K562 (cell line): ENCODE measurements around the gene C1orf21. TPM values are rescaled to one million over a fixed set of nuclear protein-coding genes. Genes with fewer than 3 reads are reported as not detected.

Experiments
- ATAC-seq: fragments of 200-7000 bp; cut with Tn5 transposase; 3 replicates; pipeline ENCODE4 v1.9.1; 2020; ENCODE audit warnings: moderate library complexity
- BruUV-seq: library from RNA; stranded (reverse); fragments of 400-500 nt; replicated peaks from 2 replicates; lab custom pipeline; 2021; lab: Mats Ljungman, UMichigan
- CTCF ChIA-PET: fragments of 300-600 bp; formaldehyde crosslinking; extraction: SDS; loops from one replicate; lab custom pipeline; 2021; ENCODE audit warnings: low intra/inter-chr PET ratio; lab: Yijun Ruan, JAX
- POLR2A ChIA-PET: fragments of 300-600, 350-650 bp; sonication (Branson Sonifier 250); formaldehyde crosslinking; extraction: SDS; loops from one replicate; lab custom pipeline; 2021; ENCODE audit warnings: antibody characterized with exemption, inconsistent platforms; lab: Yijun Ruan, JAX
- DNase-seq, 4 experiments: peaks; one replicate each; pipeline versions ENCODE4 v3.0.0 to v3.0.0-alpha.2; 2011 to 2018; ENCODE audit warnings: low spot score in 3 of 4, mixed read lengths in 3 of 4; ENCODE audit errors: extremely low read depth in 1 of 4
- FAIRE-seq: peaks from 2 replicates; lab custom pipeline; 2011; peaks lifted over from hg19 to GRCh38; lab: Jason Lieb, UNC
- H2AFZ ChIP-seq: 2 replicates; pipeline ENCODE4 v1.6.0; 2011; ENCODE audit warnings: low read depth, low read length, control low read depth, inconsistent platforms
- H3K27ac ChIP-seq: fragments of 200-600 bp; 3 replicates; pipeline ENCODE4 v1.8.0; 2011; ENCODE audit warnings: low read depth, mild to moderate bottlenecking, control low read depth, inconsistent platforms, low read length, moderate library complexity, mixed read lengths; ENCODE audit errors: extremely low read depth
- H3K27me3 ChIP-seq, 2 experiments: fragments of 300-600 bp in 1 of 2; 2 replicates in 1 of 2; 3 replicates in 1 of 2; pipeline versions ENCODE4 v1.6.0 to v1.8.0; 2011; ENCODE audit warnings: inconsistent platforms in 2 of 2, low read length in 2 of 2, mild to moderate bottlenecking in 1 of 2, mixed read lengths in 1 of 2, moderate library complexity in 1 of 2; ENCODE audit not compliant: control insufficient read depth in 2 of 2, insufficient read depth in 2 of 2
- H3K36me3 ChIP-seq: fragments of 300-600 bp; 3 replicates; pipeline ENCODE4 v1.8.0; 2011; ENCODE audit warnings: mild to moderate bottlenecking, low read length, inconsistent platforms; ENCODE audit not compliant: control insufficient read depth, insufficient read depth
- H3K4me1 ChIP-seq, 2 experiments: fragments of 200-600 bp in 1 of 2; replicated peaks in 1 of 2; 2 replicates in 1 of 2; 3 replicates in 1 of 2; pipeline versions ENCODE4 v1.5.1 to v1.8.0; 2011; ENCODE audit warnings: inconsistent platforms in 2 of 2, low read length in 2 of 2, mild to moderate bottlenecking in 1 of 2, mixed read lengths in 1 of 2, moderate library complexity in 1 of 2; ENCODE audit not compliant: control insufficient read depth in 2 of 2, insufficient read depth in 2 of 2
- H3K4me2 ChIP-seq: 2 replicates; pipeline ENCODE4 v1.6.1; 2011; ENCODE audit warnings: low read length, control low read depth, inconsistent platforms, mixed read lengths; ENCODE audit not compliant: insufficient read depth
- H3K4me3 ChIP-seq: fragments of 200-600 bp; sonication (generic), shearing (Covaris generic); 2 replicates; pipeline ENCODE4 v1.5.1; 2016; ENCODE audit warnings: control low read depth, inconsistent platforms
- H3K79me2 ChIP-seq: fragments of 200-600 bp; 3 replicates; pipeline ENCODE4 v1.8.0; 2011; ENCODE audit warnings: low read length, inconsistent platforms; ENCODE audit not compliant: control insufficient read depth, insufficient read depth
- H3K9ac ChIP-seq, 2 experiments: 2 replicates each; pipeline versions ENCODE4 v1.6.0 to v1.6.1; 2011; ENCODE audit warnings: low read depth in 2 of 2, low read length in 2 of 2, control low read depth in 1 of 2, inconsistent platforms in 1 of 2, mild to moderate bottlenecking in 1 of 2, mixed read lengths in 1 of 2; ENCODE audit not compliant: insufficient read depth in 1 of 2
- H3K9me1 ChIP-seq: one replicate; pipeline ENCODE4 v1.6.0; 2011; ENCODE audit warnings: inconsistent platforms, mild to moderate bottlenecking, low read length, moderate library complexity; ENCODE audit not compliant: control insufficient read depth, insufficient read depth
- H3K9me3 ChIP-seq: replicated peaks from 2 replicates; pipeline ENCODE4 v1.5.1; 2011; ENCODE audit warnings: low read depth, low read length, inconsistent platforms; ENCODE audit not compliant: control insufficient read depth, insufficient read depth
- H4K20me1 ChIP-seq: replicated peaks from 2 replicates; pipeline ENCODE4 v1.6.1; 2011; ENCODE audit warnings: low read length, inconsistent platforms, mixed read lengths; ENCODE audit not compliant: control insufficient read depth, insufficient read depth
- BRF1 ChIP-seq: IDR thresholded peaks from 3 replicates; pipeline ENCODE4 v1.6.1; 2011; ENCODE audit warnings: borderline replicate concordance, mild to moderate bottlenecking; ENCODE audit not compliant: insufficient read length; ENCODE audit errors: extremely low read depth
- JUNB ChIP-seq: fragments of 450-650 bp; formaldehyde crosslinking; conservative IDR thresholded peaks from 2 replicates; pipeline ENCODE4 v1.4.0; 2020; ENCODE audit warnings: mild to moderate bottlenecking
- MTA2 ChIP-seq: fragments of 450-650 bp; IDR thresholded peaks from 2 replicates; pipeline ENCODE4 v1.6.1; 2016; ENCODE audit warnings: low read depth
- NFXL1 ChIP-seq: fragments of 450-650 bp; formaldehyde crosslinking; IDR thresholded peaks from 2 replicates; pipeline ENCODE4 v1.4.0; 2021; ENCODE audit warnings: mild to moderate bottlenecking
- SMARCC2 ChIP-seq: fragments of 450-650 bp; IDR thresholded peaks from 2 replicates; pipeline ENCODE4 v1.6.1; 2017; ENCODE audit warnings: antibody characterized with exemption, moderate library complexity, mild to moderate bottlenecking, low read depth
- SMC3 ChIP-seq: conservative IDR thresholded peaks from 2 replicates; pipeline ENCODE4 v1.6.1; 2011; ENCODE audit warnings: low read depth, low read length, improper control_type of control experiment; ENCODE audit not compliant: insufficient read depth
- THRAP3 ChIP-seq: fragments of 450-650 bp; IDR thresholded peaks from 2 replicates; pipeline ENCODE4 v1.6.1; 2016; ENCODE audit warnings: mild to moderate bottlenecking, inconsistent platforms, borderline replicate concordance
- ZBTB5 ChIP-seq: fragments of 450-650 bp; IDR thresholded peaks from 2 replicates; pipeline ENCODE4 v1.6.1; 2017; ENCODE audit warnings: antibody characterized with exemption
- ZNF444 ChIP-seq: fragments of 250-450 bp; sonication (Bioruptor Pico); IDR thresholded peaks from 2 replicates; pipeline ENCODE4 v1.4.0; 2020; ENCODE audit warnings: mild to moderate bottlenecking, moderate library complexity
- ZNF77 ChIP-seq: fragments of 250-450 bp; sonication (Bioruptor Pico); IDR thresholded peaks from 2 replicates; pipeline ENCODE4 v1.5.0; 2020
- WGBS: fragments of 100-300 bp; shearing (Covaris generic); methylation state at CpG from one replicate; pipeline ENCODE4 v1.1.6; 2016; ENCODE audit warnings: low coverage, mixed read lengths; ENCODE audit not compliant: insufficient coverage; ENCODE audit errors: missing lambda C conversion rate; 5-methylcytosine and 5-hydroxymethylcytosine counted together
- in situ Hi-C: fragments of 300-500 bp; cut with MboI; formaldehyde crosslinking; loops from 4 replicates; pipeline ENCODE4 v1.15.0; 2018; ENCODE audit warnings: inconsistent platforms, mixed read lengths
- intact Hi-C: fragments of 100-400 bp; cut with micrococcal nuclease; formaldehyde crosslinking; loops from 2 replicates; pipeline ENCODE4 v1.14.2; 2022
- polyA plus RNA-seq, 8 experiments: library from polyadenylated mRNA; depleted of rRNA in 4 of 8; stranded (reverse) in 5 of 8; unstranded in 3 of 8; fragments of >200 nt; fragmentation: Nextera tagmentation in 2 of 8; fragmentation: Illumina TruSeq in 1 of 8; extraction: Ambion mirVana in 2 of 8; extraction: Trizol in 1 of 8; gene quantifications; 2 replicates each; pipeline versions ENCODE4 v1.2.1 to v1.2.3, GENCODE V29; 2011 to 2014; ENCODE audit warnings: inconsistent platforms in 1 of 8, missing spikeins in 1 of 8
- total RNA-seq, 7 experiments: library from RNA; depleted of rRNA in 6 of 7; stranded (reverse); fragments of >200 nt in 6 of 7; fragmentation: Illumina TruSeq in 2 of 7; extraction: Trizol in 2 of 7; gene quantifications; 2 replicates each; pipeline versions ENCODE4 v1.2.1 to v1.2.3, GENCODE V29; 2011 to 2021; ENCODE audit warnings: low replicate concordance in 1 of 7
- TF ChIP-seq, protein P1 (sequence below): fragments of 450-650 bp; IDR thresholded peaks from 2 replicates; pipeline ENCODE4 v1.6.1; 2016; ENCODE audit warnings: borderline replicate concordance

C1orf21 gene
- total and polyA plus RNA-seq, 9 of the 15 experiments (the other 6 are each of a cell fraction or from before 2014, with no cell fraction given) = under 0.01 to 0.31 (median 0.07) TPM

DNA sequence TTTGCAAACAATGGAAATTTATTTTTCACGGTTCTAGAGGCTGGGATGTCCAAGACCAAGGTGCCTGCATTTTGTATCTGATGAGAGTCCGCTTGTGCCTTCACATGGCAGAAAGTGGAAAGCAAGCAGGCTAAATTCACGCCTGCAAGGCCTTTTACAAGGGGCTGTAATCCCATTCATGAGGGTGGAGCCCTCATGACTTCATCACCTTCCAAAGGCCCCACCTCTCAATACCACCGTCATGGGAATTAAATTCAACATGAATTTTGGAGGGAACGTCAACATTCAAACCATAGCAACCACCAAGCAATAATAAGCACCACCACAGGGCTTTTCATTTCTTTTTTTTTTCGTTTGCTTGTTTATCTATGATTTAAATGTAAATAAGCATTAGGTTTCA is 115.3 kb downstream of the C1orf21 start:
- BruUV-seq = no TSS peak
- WGBS = 1% methylated on average over 6 of the region's 6 CpGs
- POLR2A ChIA-PET = no interaction called here
- H3K9me1 ChIP-seq = no peaks in the 10 kb centered on the region
- H3K9ac ChIP-seq = no peak overlapping the region
- no peak overlapping the region for H3K4me3 ChIP-seq
- no peaks in the 10 kb centered on the region for H3K4me1 ChIP-seq
- no peak for FAIRE-seq
- no peaks in the 10 kb centered on the region for H3K9me3 ChIP-seq
- DNase-seq = no peak
- peaks cover 0 to 6% of the 10 kb centered on the region in 2 experiments; a peak in 2 of 5 replicates for H3K27me3 ChIP-seq
- no peaks in the 10 kb centered on the region for H3K79me2 ChIP-seq
- in situ Hi-C loops = no loop called here
- H4K20me1 ChIP-seq = no peaks in the 10 kb centered on the region
- intact Hi-C loops = no loop called here
- H3K4me2 ChIP-seq = no peak overlapping the region
- H3K36me3 ChIP-seq = no peaks in the 10 kb centered on the region
- no peak overlapping the region for H2AFZ ChIP-seq
- ATAC-seq = no peak
- CTCF ChIA-PET = no interaction called here
- no peak overlapping the region for H3K27ac ChIP-seq
- TF ChIP-seq BRF1 (no peak), JUNB (CRISPR knock-in tag) (no peak), ZBTB5 (no peak), SMARCC2 (no peak), THRAP3 (no peak), NFXL1 (CRISPR knock-in tag) (no peak), ZNF444 (CRISPR knock-in tag) (no peak), MTA2 (no peak), ZNF77 (CRISPR knock-in tag) (no peak), SMC3 (no peak)
- TF ChIP-seq, protein P1, sequence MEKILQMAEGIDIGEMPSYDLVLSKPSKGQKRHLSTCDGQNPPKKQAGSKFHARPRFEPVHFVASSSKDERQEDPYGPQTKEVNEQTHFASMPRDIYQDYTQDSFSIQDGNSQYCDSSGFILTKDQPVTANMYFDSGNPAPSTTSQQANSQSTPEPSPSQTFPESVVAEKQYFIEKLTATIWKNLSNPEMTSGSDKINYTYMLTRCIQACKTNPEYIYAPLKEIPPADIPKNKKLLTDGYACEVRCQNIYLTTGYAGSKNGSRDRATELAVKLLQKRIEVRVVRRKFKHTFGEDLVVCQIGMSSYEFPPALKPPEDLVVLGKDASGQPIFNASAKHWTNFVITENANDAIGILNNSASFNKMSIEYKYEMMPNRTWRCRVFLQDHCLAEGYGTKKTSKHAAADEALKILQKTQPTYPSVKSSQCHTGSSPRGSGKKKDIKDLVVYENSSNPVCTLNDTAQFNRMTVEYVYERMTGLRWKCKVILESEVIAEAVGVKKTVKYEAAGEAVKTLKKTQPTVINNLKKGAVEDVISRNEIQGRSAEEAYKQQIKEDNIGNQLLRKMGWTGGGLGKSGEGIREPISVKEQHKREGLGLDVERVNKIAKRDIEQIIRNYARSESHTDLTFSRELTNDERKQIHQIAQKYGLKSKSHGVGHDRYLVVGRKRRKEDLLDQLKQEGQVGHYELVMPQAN = no peak
